Astrocyte (in vitro differentiated cells and primary cell): ENCODE measurements around the gene SDK1. TPM values are rescaled to one million over a fixed set of nuclear protein-coding genes. Genes with fewer than 3 reads are reported as not detected.

ENCODE experiments used
- DNase-seq: peaks from one replicate; pipeline ENCODE4 v3.0.0-alpha.2; 2010; ENCODE audit warnings: low read depth
- FAIRE-seq: peaks from 2 replicates; lab custom pipeline; 2011; peaks lifted over from hg19 to GRCh38; lab: Jason Lieb, UNC
- H2AFZ ChIP-seq: 2 replicates; pipeline ENCODE4 v1.6.0; 2012; ENCODE audit warnings: low read depth, low read length, inconsistent platforms
- H3K27ac ChIP-seq: 2 replicates; pipeline ENCODE4 v1.5.1; 2011; ENCODE audit warnings: low read depth, low read length, inconsistent platforms
- H3K27me3 ChIP-seq: 2 replicates; pipeline ENCODE4 v1.6.0; 2011; ENCODE audit warnings: low read length, inconsistent platforms; ENCODE audit not compliant: insufficient read depth
- H3K36me3 ChIP-seq: 2 replicates; pipeline ENCODE4 v1.5.1; 2011; ENCODE audit warnings: low read length, inconsistent platforms; ENCODE audit not compliant: insufficient read depth
- H3K4me1 ChIP-seq: 2 replicates; pipeline ENCODE4 v1.5.1; 2011; ENCODE audit warnings: low read length, inconsistent platforms; ENCODE audit not compliant: insufficient read depth
- H3K4me2 ChIP-seq: 2 replicates; pipeline ENCODE4 v1.6.0; 2012; ENCODE audit warnings: low read length, inconsistent platforms
- H3K4me3 ChIP-seq: 2 replicates; pipeline ENCODE4 v1.5.1; 2011; ENCODE audit warnings: low read depth, mild to moderate bottlenecking, low read length, inconsistent platforms; ENCODE audit not compliant: insufficient read depth
- H3K79me2 ChIP-seq: 2 replicates; pipeline ENCODE4 v1.6.0; 2012; ENCODE audit warnings: mild to moderate bottlenecking, low read length, inconsistent platforms; ENCODE audit not compliant: insufficient read depth
- H3K9ac ChIP-seq: 2 replicates; pipeline ENCODE4 v1.6.0; 2012; ENCODE audit warnings: mild to moderate bottlenecking, low read length, inconsistent platforms
- H3K9me3 ChIP-seq: 2 replicates; pipeline ENCODE4 v1.5.1; 2012; ENCODE audit warnings: low read depth, mild to moderate bottlenecking, low read length, inconsistent platforms; ENCODE audit not compliant: insufficient read depth
- H4K20me1 ChIP-seq: 2 replicates; pipeline ENCODE4 v1.6.0; 2012; ENCODE audit warnings: low read length, inconsistent platforms; ENCODE audit not compliant: insufficient read depth
- H3K27ac Mint-ChIP-seq: one replicate; pipeline ENCODE4 v1.8.0; 2021; ENCODE audit warnings: mild to moderate bottlenecking, mixed read lengths; ENCODE audit not compliant: unreplicated experiment
- H3K27me3 Mint-ChIP-seq: one replicate; pipeline ENCODE4 v1.8.0; 2021; ENCODE audit warnings: low read depth, mixed read lengths; ENCODE audit not compliant: unreplicated experiment
- H3K36me3 Mint-ChIP-seq: one replicate; pipeline ENCODE4 v1.8.0; 2021; ENCODE audit warnings: low read depth, mixed read lengths; ENCODE audit not compliant: unreplicated experiment
- H3K4me1 Mint-ChIP-seq: one replicate; pipeline ENCODE4 v1.8.0; 2021; ENCODE audit warnings: low read depth, mixed read lengths; ENCODE audit not compliant: unreplicated experiment
- H3K4me3 Mint-ChIP-seq: one replicate; pipeline ENCODE4 v1.8.0; 2021; ENCODE audit warnings: mild to moderate bottlenecking, moderate library complexity, mixed read lengths; ENCODE audit not compliant: unreplicated experiment
- H3K9me3 Mint-ChIP-seq: one replicate; pipeline ENCODE4 v1.8.0; 2021; ENCODE audit warnings: mild to moderate bottlenecking, mixed read lengths; ENCODE audit not compliant: unreplicated experiment
- CTCF ChIP-seq: IDR thresholded peaks from 2 replicates; pipeline ENCODE4 v1.5.1; 2011; ENCODE audit warnings: low read depth, mild to moderate bottlenecking, inconsistent platforms, low read length, moderate library complexity; ENCODE audit not compliant: insufficient read depth
- EZH2 ChIP-seq: IDR thresholded peaks from 2 replicates; pipeline ENCODE4 v1.6.1; 2012; ENCODE audit warnings: mild to moderate bottlenecking, low read length, inconsistent platforms; ENCODE audit not compliant: insufficient read depth
- total RNA-seq: library from RNA; stranded (reverse); gene quantifications from 2 replicates; pipeline ENCODE4 v1.2.1, GENCODE V29; 2021

SDK1 gene
- total RNA-seq, 1 donor from 2014 or later = 4.2 TPM

DNA sequence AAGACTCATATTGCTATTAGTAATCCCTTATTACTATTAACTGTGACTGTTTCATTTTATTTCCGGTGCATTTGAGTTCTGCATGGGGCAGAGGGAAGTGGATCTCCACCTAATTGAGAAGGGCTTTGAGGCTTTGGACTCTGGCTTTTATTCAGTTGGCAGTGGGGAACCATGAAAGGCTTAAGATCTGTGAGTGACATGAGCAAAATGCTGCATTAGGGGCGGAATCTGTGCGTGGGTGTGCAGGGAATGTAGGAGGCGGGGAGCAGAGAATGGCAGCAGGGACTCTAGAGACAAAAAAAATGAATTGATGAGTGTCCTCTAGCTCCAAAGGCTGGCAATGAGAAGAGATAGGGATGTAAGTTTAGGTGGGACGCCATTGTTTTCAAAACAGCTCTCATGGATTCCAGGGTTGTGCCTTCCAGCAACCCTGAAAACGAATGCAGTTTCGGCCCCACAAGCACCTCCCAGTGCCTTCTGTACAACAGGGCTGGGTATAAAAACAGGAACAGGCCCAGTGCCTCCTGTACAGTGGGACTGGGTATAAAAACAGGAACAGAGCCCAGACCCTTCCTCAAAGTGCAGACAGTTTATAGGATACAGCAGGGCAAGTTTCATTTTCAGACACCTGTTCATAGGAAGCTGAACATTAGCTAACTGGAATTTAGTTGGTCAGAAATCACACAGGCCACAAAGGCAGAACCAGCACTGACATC lies 717.7 kb downstream of the SDK1 start:
- H2AFZ ChIP-seq = no peak overlapping the region
- DNase-seq (no peak), FAIRE-seq (no peak)
- H3K4me1 ChIP-seq = no peaks in the 10 kb centered on the region
- H3K9me3 ChIP-seq = peaks cover 10% of the 10 kb centered on the region
- H3K79me2 ChIP-seq = no peaks in the 10 kb centered on the region
- no peak overlapping the region for H3K4me3 ChIP-seq
- H3K27ac ChIP-seq = no peak overlapping the region
- Mint-ChIP-seq H3K4me3 (no peak overlapping the region), H3K27ac (no peak overlapping the region), H3K9me3 (peaks cover 21% of the 10 kb centered on the region), H3K4me1 (peaks cover 2% of the 10 kb centered on the region), H3K27me3 (peaks cover 2% of the 10 kb centered on the region), H3K36me3 (peaks cover 6% of the 10 kb centered on the region)
- H3K4me2 ChIP-seq = no peak overlapping the region
- TF ChIP-seq EZH2 (no peak), CTCF (no peak)
- H3K36me3 ChIP-seq = no peaks in the 10 kb centered on the region
- no peaks in the 10 kb centered on the region for H3K27me3 ChIP-seq
- H4K20me1 ChIP-seq = no peaks in the 10 kb centered on the region
- H3K9ac ChIP-seq = no peak overlapping the region

- Histone ChIP-seq H3K27ac (no peak overlapping the region), H4K20me1 (no peaks in the 10 kb centered on the region), H3K79me2 (no peaks in the 10 kb centered on the region), H3K4me1 (no peaks in the 10 kb centered on the region), H3K4me2 (no peak overlapping the region), H2AFZ (no peak overlapping the region), H3K9ac (no peak overlapping the region), H3K27me3 (no peaks in the 10 kb centered on the region), H3K36me3 (no peaks in the 10 kb centered on the region), H3K9me3 (peaks cover 10% of the 10 kb centered on the region), H3K4me3 (no peak overlapping the region)
- Mint-ChIP-seq H3K36me3 (peaks cover 6% of the 10 kb centered on the region), H3K4me1 (peaks cover 5% of the 10 kb centered on the region), H3K4me3 (no peak overlapping the region), H3K27me3 (no peaks in the 10 kb centered on the region), H3K9me3 (peaks cover 21% of the 10 kb centered on the region), H3K27ac (no peak overlapping the region)
- no peak for DNase-seq
- TF ChIP-seq EZH2 (no peak), CTCF (no peak)
- no peak for FAIRE-seq
Measured at GRCh38 chr7:4020086-4020485, 719.0 kb downstream of the SDK1 start.

GRCh38 chr7:4021413-4021812 lies 720.4 kb downstream of the SDK1 start:
- H3K9ac ChIP-seq = no peak overlapping the region

More at GRCh38 chr7:4021413-4021812, 720.4 kb downstream of the SDK1 start:
- DNase-seq = no peak
- no peak for FAIRE-seq
- Histone ChIP-seq H3K9me3 (peaks cover 10% of the 10 kb centered on the region), H3K4me2 (no peak overlapping the region), H3K36me3 (no peaks in the 10 kb centered on the region), H2AFZ (no peak overlapping the region), H3K27me3 (no peaks in the 10 kb centered on the region), H3K4me3 (no peak overlapping the region), H4K20me1 (no peaks in the 10 kb centered on the region), H3K79me2 (no peaks in the 10 kb centered on the region), H3K27ac (no peak overlapping the region), H3K4me1 (no peaks in the 10 kb centered on the region)
- Mint-ChIP-seq H3K27ac (no peak overlapping the region), H3K4me1 (peaks cover 14% of the 10 kb centered on the region), H3K36me3 (peaks cover 6% of the 10 kb centered on the region), H3K27me3 (no peaks in the 10 kb centered on the region), H3K9me3 (peaks cover 20% of the 10 kb centered on the region), H3K4me3 (no peak overlapping the region)
- no peak for TF ChIP-seq CTCF
- no peak for TF ChIP-seq EZH2
